T follicular helper cell (primary cell): ENCODE measurements around the gene BICDL2.

ENCODE experiments used
- DNase-seq: peaks from one replicate; pipeline ENCODE4 v3.0.0-alpha.2; 2020; ENCODE audit warnings: low read depth

The BICDL2 gene

GRCh38 chr16:3010510-3010909 lies 26.2 kb downstream of the BICDL2 start:
- DNase-seq: no peak

DNA sequence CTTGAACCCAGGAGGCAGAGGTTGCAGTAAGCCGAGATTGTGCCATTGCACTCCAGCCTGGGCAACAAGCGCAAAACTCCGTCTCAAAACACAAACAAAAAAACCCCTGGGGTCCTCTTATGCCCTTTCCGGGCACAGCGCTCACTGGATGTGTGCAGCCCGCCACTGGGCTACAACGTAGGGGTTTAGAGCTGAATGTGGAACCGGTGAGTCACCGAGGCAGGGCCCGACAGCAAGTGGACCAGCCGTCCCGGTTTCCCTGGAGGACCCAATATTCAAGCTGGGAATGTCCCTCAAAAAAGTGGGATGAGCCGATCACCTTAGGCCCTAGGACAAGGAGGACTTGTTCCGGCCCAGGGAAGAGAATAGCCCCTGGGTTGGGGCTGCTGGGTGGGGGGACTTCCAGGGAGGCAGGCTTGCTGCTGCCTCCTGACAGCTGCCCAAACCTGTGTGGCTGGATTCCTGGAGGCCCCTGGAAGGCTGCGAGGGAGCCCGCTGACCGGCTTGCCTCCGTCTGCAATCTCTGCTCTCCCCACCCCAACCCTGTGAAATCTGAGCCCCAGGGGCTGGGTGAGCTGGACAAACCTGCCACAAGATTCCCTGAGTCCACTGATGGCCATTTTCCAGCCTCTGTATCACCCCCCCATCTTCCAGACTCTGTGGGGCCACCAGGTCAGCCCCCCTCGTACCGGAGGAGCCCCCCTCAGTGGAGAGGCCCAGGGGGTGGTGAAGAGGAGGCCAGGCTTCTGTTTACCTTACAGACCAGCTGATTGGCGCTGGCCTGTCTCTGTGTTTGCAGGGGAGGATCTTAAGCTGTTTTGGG lies 27.0 kb downstream of the BICDL2 start:
- DNase-seq: no peak

- DNase-seq: no peak
Observed at GRCh38 chr16:3008690-3009037, 28.1 kb downstream of the BICDL2 start.

- no peak for DNase-seq
Observed at GRCh38 chr16:3007957-3008689, 28.6 kb downstream of the BICDL2 start.

GRCh38 chr16:3007059-3007956 lies 29.4 kb downstream of the BICDL2 start:
- DNase-seq: no peak

GRCh38 chr16:3004781-3005284 lies 31.9 kb downstream of the BICDL2 start:
- DNase-seq: no peak

GRCh38 chr16:3004319-3004718 lies 32.4 kb downstream of the BICDL2 start:
- DNase-seq: no peak

GRCh38 chr16:3003582-3004270 lies 33.0 kb downstream of the BICDL2 start:
- peak; percentile 94 for DNase-seq

GRCh38 chr16:3001316-3001715 lies 35.4 kb downstream of the BICDL2 start:
- no peak for DNase-seq

- no peak for DNase-seq
Observed at GRCh38 chr16:3000540-3000939, 36.2 kb downstream of the BICDL2 start.

- no peak for DNase-seq
Observed at GRCh38 chr16:2999929-3000328, 36.8 kb downstream of the BICDL2 start.

DNA sequence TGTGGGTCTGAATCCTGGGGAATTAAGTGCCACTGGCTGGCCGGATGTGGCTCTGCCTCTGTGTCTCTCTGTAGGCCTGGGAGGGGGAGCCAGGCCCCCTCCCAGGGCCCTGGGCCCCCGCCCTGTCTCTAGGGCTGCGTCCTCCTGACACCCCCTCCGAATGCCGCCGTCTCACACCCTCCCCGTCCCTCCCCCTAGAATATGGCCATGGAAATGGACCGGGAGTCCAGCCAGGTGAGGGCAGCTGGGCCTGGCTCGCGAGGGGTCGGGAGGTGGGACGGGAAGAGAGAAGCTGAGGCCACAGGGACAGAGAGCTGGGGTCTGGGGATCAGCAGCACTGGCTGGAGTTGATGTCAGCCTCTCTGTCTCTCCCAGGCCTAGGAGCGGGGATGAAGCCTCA lies 40.4 kb downstream of the BICDL2 start:
- no peak for DNase-seq

DNA sequence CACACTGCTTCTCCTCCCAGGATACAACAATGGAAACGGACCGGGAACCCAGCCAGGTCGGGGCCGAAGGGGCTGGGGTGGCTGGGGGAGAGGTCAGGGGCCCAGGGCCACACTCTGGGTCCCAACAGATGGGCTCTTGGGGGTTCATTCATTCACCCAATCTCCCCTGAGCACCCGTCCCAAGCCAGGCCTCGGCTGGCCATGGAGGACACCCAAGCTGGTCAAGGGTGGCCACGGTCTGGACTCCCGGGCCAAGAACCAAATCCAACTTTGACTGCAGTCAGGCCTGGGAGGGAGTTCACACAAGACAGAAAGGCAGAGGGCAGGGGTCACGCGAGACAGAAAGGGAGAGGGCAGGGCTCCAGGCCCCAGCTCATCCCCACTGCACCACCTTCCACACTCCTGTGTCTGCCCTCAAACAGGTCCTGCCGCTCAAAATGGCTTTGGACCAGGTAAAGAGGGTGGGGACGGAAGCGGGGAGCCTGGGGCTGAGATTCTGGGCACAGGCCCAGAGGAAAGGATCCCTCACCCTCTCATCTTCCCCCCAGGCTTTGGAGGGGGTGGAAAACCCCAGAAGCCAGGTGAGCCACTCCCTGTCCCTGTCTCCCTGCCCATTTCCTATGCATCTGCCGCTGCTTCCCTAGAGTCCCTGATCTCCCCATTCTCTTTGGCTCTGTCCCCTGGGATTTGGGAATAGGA lies 44.2 kb downstream of the BICDL2 start:
- DNase-seq: no peak

GRCh38 chr16:2991566-2992261 lies 45.0 kb downstream of the BICDL2 start:
- DNase-seq: no peak

DNA sequence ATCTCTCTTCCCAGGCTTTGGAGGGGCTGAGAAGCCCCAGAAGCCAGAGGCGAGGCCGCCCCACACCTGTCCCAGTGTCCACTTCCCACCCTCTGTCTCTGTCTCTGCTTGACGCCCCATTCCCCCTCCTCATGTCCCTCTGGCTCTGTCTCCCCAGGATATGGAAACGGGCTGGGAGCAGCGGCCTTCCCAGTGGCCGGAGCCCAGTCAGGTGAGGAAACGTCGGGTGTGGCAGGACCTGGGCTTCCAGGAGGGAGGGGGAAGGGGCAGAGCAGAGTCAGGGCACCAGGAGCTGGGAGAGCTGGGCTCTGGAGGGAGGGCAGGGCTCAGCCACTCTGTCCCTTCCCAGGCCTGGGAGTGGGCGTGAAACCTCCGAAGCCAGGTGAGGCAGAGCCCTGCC lies 45.9 kb downstream of the BICDL2 start:
- no peak for DNase-seq

DNA sequence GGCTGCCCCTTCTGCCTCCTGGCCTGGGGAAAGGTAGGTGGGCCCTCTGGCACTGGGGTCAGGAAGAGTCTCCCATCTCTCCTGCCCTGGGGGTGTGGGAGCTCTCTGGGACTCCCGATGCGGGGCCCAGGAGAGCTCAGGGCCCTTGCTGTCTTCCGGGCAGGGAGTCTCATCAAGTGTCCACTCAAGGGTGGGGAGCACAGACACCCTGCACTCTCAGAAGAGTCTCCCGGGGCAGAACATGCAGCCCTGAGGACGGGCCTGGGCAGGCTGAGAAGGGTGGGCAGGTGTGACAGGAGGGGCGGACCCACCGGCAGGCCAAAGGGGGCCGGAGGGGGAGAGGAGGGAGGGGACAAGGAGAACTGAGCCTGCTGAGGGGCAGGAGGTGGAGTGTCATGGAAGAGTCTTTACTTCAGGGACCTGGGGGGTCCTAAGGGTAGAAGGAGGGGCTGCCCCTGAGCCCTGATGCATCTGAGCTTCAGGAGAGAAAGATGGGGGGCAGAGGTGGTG lies 48.1 kb downstream of the BICDL2 start:
- no peak for DNase-seq

GRCh38 chr16:2987833-2988232 lies 48.9 kb downstream of the BICDL2 start:
- no peak for DNase-seq

GRCh38 chr16:2987286-2987685 lies 49.5 kb downstream of the BICDL2 start:
- DNase-seq: no peak

- DNase-seq: no peak
Observed at GRCh38 chr16:2986623-2987188, 50.0 kb downstream of the BICDL2 start.

- DNase-seq: no peak
Observed at GRCh38 chr16:2985893-2986355, 50.8 kb downstream of the BICDL2 start.
